HT-29 (cell line): ENCODE results near the gene PSMB7. TPM values are rescaled to one million over a fixed set of nuclear protein-coding genes. Genes with fewer than 3 reads are reported as not detected.

ENCODE experiments used
- DNase-seq: peaks from one replicate; pipeline ENCODE4 v3.0.0-alpha.2; 2015; ENCODE audit warnings: low spot score
- total RNA-seq: library from RNA; depleted of rRNA; stranded (reverse); fragments of >200 nt; shearing (Covaris generic); gene quantifications from 2 replicates; pipeline ENCODE4 v1.2.3, GENCODE V29; 2014

The PSMB7 gene
- total RNA-seq, 1 experiment from 2014 or later: 197 TPM

DNA sequence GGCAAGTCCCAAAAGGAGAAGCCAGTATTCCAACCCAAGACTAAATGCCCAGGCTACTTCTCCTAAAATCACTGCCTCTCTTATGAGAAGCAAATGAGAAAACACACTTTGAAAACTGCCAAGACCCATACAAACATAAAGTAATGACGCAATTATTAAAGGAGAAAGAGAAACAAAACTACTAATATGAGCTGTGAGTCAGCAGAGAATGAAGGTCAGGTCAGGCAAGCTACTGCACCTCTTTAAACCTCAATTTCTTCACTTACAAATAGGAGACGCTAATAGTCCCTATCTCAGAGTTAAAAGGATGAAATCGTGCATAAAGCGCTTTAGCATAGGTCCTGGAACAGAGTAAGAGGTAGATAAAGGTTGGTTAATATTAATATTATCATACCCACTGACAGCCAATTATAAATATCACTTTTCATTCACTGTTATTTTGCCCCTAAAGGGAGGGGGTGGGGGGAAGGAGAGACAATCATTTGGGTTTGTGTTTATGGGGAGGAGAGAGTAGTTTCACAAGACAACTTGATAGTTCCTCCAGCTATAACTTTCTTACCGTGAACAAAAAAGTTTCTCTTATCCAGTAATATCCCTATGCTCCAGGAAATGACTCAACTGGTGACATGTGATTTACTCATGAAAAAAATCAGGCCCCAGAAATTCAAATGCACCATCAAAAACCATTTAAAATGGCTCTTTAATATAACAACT, 3.6 kb downstream of the PSMB7 start:
- DNase-seq: no peak

DNA sequence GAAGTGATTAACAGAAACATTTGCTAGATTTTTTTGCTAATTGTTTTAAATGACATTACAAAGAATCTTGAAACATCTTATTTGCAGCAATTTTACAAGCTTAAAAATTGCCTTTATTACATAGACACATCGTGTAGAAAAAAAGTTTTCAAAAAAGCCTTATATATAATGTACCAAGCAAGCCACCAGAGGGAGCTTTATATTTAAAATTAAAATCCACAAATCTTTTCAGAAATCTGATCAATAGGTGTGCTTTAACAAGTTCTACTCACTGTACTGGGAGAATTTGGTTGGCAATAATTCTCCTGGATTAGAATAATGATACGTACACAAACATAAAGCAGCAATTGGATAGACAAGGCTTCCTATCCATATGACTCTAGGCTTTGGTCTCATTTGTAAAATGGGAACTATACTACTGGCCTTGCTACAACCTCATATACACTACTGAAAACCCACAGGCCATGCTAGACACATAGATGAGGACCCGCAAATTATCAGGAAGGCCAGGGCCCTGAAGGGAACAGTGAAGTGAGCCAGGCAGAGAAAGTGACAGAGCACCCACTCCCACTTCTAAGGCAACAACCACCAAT, 4.8 kb downstream of the PSMB7 start:
- no peak for DNase-seq

DNA sequence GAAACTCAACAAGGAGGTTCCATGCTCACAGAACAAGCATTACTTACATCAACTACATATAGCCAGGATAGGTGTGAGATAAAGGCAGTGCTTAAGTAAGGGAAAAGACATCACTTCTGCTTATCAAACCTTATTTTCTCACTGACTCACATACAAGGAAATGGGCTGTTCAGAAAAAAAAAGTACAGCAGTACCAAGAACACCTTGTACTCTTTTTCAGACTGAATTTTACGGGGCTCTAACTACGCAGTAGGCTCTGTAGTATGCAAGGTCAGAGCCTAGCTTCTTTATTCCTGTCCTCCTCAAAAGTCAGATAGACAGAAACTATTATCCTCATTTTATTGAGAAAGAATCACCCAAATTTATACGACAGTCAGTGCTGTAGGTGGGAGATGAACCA, 5.8 kb downstream of the PSMB7 start:
- no peak for DNase-seq

DNA sequence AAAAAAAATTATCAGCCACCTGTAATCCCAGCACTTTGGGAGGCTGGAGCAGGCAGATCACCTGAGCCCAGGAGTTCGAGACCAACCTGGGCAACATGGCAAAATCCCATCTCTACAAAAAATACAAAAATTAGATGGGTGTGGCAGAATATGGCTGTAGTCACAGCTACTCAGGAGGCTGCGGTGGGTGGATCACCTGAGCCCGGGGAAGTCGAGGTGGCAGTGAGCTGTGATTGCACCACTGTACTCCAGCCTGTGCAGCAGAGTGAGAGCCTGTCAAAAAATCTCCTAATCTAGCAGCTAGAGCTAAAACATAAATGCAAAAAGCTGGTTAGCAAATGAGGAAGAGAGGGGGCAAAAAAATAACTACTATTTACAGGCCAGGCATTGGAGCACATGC, 12.0 kb downstream of the PSMB7 start:
- no peak for DNase-seq

DNA sequence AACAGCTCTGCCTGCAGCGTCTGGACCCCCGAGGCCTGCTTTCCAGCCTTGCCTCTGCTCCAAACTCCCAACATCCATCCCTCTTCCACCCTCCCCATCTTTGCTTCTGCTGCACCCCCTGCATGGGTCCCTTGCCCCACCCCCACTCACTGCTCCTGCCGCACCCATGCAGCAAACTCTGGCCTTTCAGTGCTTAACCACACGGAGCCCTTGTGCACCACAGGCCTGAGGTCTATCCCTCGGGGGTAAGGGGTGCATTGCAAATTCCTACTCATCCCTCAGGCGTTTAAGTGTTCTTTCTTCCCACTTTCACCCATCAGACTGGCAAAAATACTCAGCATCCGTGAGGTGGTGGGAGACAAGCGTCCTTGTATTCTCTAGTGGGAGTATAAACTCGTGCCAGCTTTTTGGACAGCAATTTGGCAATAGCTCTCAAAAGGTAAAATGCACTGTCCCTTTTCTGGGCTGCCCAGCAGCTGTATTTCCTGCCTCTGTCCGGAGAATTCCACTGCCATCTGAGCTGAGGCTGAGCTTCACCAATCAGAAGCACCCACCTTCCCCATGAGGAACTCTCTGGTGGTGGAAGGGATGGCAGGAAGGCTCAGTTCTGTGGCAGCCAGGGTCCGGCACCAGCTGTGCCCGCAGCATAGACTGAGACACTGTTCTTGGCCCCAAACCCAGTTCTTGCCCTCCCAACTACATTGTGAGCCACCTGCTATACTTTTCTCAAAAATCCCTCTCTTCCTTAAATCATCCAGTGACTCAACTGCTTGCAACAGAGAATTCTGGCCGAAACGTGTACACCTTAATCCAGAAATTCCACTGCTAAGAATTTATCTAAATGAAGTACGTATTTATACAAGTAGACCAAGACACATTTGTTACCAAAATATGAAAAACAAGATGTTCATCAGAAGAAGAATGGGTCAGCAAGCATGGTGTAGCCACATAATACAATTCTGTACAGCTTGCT, 15.0 kb downstream of the PSMB7 start:
- DNase-seq: no peak

DNA sequence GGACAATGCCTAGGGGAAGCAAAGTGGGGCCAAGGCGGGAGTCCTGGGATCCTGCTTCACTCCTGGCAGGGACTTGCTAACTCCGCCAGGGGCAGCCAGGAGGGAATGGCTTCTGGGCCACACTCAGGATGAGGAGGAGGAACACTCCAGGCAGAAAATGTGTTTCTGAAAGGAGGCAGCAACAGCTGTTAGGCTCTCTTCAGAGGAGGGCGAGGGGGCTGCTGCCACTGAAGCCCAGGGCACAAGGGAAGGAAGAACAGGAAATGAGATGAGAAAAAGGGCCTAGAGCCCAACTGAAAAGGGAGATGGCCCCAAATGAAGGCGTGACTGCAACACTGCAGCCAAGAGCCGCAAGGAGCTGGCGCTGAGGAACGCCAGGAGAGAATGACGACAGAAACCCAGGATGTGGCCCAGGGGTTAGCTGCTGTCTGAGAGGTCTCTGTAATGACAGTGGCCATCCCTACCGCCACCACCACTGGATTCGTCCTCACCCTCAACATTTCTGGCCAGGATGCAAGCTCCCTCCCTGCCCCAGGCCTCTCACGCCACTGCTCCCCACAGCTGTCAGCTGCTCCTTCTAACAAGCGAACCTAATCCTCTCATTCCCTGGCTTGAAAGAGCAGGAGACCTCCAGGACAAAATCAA, 15.8 kb downstream of the PSMB7 start:
- no peak for DNase-seq

DNA sequence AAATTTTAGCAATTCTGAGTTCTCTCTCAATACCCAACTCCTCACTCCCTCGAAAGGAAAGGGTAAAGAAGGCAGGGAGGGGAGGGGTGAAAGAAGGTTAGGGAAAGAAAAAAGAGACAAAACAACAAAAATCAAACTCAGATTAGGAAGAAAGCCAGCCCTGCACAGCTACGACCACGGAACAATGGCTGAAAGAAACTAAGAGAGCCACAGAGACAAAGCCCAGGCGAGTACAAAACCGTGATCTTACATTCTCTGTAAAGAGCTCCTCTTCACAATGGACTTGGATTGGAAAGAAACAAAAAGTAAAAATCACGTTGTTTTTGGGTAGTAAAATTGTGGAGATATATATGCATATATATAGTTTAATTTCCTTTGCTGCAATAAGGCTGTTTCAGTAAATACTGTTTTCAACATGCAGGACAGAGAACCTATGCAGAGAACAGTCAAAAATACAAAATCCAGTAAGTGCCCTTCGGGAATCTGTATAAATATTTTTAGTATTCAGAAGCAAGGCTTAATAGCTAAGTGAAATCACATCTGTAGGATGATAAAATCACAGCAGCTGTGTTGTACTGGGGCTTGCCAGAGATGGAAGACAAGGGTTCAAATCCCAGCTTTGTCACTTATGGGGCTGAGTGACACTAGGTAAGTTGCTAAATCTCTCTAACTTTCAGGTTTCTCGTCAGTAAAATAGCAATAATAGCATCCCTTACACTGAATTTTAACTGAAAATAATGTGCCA, 16.9 kb downstream of the PSMB7 start:
- DNase-seq: no peak

DNA sequence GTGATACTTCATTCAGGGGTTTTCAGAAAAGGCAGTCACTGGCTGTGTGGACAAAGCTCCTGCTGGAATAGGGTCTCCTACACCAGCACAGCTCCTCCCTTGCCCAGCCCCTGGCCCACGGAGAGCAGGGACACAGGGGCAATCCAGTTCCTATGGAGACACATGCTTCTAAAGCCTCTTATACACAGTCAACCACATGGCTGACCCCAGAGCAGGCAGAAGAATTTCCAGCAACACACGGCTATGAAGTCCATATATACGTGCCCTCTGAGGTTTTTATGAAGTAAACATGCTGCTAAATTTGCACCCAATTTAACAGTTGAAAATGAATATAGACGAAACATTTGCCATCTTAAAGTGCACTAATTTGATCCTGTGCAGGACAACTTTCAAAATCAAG, 19.4 kb downstream of the PSMB7 start:
- no peak for DNase-seq

DNA sequence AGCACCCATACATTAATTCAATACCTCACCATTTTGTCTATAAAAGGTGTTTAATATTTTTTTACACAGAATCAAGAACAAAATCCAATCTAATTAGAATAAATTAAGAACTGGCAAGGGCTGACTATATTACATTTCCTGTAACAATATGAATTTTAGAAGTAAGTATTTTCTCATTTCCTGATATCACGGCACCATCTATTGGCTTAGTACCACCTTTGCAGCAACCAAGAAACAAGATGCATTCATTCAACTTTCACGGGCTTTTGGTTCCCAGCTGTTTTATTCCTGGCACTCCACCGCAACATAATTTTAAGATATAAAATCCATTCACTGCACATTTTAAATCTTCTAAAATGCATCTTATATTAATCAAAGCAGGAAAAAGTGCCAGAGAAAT, 20.6 kb downstream of the PSMB7 start:
- no peak for DNase-seq

DNA sequence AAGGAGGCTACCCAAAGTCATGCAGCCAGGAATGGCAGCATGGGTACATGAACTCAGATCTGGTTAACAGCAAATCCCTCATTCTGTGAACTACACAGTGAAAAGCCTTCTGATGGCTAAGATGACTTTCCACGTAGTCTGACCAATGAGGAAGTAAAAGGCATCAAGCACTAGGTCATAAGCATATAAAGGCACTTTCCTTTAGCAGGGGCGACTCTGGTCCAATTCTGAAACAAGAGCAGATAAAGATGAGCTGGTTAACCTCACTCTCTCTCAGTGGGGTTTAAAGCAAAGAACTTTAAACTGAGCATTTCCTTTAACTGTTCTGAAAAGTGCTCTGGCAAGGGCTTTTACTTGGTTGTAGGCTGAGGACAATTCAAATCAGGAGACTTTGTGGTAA, 21.1 kb downstream of the PSMB7 start:
- DNase-seq: no peak

DNA sequence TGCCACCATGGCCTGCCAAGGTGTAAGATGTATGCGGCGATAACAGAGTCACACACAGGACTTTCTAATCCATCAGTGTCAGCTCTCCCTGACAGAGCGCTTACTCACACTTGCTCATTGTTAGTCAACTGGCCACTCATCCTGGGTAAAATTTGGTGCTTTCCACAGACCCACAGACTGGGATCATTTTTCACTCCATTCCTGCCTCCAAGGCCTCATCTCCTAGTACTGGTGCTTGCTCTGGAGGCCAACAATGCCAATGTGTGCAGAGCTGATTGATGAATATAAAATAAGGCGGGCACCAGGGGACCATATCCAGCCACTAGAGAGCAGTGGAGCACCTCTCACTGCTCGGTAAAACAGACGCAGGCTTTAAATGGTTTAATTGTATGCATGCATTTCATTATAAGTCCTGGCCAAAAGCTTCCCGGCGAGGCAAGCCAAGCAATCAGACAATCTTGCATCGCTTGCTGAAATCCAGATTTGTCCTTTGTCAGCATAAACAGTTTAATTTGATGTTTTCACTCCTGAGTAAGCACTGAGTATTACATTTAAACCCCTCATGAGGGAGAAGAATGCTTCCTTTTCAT, 22.3 kb downstream of the PSMB7 start:
- DNase-seq: peak; percentile 16

DNA sequence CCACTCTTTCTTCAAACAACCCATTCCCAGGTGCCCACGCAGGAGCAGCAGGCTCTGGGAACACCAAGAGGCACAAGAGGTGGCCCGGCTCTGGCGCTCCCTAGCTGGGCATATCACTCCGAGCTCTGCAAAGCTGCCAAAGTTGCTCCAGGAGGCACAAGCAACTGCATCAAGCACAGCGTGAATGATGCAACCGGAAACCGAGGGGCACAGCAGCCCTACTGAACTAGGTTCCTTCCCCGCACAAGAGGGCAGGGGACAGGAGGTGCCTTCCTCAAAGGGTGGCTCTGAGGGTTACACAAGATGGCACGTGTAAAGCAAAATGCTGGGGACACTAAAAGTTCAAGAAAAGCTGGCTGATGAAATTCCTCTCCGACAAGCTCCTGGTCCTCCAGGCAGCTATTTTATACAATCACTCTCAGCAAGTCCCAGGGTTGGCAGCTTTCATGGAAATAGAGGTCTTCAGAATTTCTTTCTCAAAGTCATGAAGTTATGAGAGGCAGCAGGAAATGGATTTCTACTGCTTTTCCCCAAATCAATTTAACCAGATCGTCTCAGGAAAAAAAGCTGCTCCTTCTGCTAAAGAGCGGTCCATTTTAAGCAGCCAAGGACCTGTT, 22.9 kb downstream of the PSMB7 start:
- no peak for DNase-seq

DNA sequence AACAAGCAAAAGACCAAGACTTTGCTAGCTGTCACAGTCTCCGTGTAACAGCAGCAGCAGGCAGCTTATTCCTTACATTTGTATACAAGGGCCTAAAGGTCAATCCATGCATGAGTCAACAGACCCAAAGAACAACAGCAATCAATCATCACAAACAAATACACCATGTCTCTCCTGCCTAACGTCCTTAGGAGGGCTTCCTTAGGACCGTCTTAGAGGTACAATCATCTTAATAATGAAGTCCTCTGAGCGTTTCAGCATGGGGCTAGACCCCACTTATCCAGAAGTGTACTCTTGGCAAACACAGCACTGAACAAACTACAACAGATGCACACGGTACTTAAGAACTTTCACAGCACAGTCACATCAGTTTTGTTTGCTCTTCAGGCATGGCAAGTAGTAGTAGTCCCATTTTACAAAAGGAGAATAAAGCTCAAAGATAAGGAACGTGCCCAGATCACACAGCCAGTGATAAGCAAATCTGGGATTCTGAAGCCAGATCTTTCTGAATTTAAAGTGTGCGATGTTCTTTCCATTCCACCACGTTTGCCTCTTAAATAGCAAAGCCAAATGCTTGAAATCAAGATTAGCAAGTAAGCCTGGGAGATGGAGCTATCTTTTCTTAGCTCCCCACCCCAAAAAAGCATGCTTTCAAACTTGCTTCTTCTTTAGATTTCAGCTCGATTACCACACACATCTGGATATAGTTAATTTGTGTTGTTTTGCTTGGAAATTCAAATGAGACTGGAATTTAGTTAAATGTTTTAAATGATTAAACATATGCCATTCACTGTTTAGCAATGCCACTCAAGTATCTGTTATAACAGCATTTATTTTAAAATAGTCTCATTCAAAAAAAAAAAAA, 24.2 kb downstream of the PSMB7 start:
- DNase-seq: no peak

DNA sequence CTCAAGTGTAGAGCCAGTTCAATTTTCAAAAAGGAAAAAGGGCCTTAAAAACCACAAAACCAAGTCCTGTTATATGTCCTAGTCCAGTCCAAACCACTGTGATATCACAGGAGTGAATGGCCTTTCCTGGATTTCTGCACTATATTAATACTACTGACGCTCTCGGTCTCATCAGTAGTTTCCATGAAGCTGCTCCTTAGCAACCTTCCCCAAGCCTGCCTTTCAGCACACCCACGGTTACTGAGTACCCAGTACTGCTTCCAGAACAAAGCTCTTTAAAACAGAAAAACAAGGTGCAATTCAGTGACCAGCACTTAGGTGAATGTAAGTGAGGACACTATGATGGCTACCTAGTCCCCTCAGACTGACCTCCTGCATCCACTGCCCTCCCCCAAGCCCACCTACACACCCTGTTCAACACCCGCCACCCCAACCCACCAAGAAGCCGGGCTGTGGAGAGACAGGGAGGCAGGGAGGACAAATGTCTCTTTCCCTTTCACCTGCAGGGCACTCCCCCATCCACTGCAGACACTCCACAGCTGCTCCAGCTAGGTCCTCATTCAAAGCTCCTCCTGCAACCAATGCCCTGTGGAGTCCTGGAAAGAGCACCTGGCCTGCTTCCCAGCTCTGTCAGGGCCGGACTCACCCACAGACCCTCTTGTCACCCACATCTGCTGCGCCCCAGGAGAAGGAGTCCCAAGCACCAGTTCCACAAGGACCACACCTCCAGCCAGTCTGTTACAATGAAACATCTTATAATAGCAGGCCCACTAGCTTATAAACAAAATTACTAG, 25.9 kb downstream of the PSMB7 start:
- no peak for DNase-seq

DNA sequence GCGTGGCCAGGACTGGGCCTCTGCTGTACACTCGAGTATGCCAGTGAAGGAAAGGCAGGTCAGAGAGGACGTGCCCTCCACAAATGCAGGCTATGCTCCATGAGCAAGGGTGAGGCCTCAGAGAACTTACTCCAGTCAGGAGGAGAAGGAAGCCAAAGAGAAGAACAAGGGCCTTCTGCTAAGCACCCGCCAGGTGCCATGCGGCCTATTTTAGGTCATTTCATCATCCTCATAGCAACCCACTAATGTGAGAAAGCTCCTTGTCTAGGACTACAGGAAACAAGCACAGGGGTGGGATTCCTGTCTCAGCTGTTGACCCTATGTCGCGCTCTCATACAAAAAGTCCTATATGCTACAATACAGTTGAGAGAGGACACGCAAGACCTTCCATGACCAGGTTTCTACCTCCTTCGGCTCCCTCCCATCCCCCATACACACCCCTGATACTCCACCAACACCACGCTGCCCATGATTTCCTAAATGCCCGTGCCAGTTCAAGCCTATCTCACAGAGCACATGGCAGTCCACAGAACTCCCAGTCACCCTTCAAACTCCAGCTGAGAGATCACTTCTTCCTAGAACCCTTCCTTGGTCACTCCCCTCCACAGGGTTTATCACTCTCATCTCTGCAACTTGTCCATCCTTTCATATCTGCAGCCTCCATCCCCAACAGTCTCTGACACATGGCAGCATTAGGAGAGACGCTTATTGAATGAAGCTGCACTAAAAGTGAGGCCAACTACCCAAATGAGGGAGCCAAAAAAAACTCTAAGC, 26.8 kb downstream of the PSMB7 start:
- no peak for DNase-seq

DNA sequence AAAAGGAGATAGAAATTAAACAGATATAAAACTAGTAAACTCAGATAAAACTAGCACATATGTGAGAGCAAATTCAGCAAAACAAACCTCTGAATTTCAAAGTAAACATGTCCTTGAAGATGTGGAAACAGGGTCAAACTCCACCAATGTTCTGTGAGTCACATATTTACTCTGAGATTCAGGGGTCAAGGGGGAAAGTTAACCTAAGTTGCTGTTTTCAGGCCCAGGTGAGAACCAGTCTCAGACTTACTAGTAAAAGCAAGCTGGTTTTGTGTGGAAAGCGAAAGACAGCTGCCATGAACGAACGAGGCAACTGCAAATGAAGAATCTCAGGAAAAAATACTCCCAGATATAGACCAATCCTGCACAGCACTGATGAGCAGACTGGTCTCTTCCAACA, 29.0 kb downstream of the PSMB7 start:
- DNase-seq: peak; percentile 22

DNA sequence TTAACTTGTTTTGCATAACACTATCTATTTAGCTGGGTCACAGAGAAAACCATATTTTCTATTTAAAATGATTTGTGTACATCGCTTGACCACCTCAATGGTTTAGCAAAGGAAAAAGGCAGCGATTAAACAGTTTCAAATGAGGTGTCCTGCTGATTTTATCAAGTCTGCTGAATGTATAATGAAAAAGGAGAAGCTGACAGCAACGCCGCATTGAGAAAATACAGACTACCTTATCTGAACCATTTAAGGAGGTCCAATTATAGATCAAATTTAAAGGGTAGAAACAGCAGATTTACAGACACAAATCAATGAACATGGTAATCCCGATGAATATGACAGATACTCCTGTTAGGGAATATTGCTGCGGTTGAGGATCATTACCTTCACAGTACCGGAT, 29.6 kb downstream of the PSMB7 start:
- DNase-seq: no peak

DNA sequence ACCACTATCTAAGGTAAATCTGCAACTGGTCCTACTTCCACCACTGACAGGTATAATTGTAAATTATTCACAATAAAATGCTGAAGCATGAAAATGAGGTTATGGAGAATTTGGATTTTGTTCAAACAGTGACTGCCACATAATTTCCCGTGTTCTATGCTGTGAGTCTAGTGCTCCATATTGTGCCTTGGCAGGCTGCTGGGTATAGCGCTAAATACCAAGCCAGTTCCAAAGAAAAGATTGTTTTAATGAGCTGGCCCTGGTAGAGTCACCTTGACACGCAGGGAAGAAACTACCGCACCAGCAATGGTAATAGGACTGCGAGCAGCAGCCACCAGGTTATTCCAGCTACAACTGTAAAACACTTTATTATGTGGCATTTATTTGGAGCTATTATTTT, 30.4 kb downstream of the PSMB7 start:
- DNase-seq: no peak
